Measurements from ENCODE around the gene KLHL5.

DNA sequence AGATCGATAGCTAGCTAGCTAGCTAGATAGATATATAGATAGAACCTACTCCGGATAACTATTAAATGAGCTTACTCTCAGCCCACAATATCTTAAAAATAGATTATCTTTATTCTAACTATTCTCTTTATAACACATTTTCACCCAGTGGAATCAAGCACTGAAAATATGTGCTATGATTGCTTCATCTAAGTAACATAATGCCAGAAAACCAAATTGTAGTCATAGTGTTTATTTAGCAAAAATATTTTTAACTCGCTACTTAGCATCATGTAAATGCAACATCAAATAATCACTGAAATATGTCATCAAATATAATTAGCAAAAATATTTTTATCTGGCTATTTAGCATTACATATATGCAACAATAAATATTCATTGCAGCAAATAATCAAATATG, 31.3 kb upstream of the KLHL5 start:
- TF ChIP-seq, protein P1, sequence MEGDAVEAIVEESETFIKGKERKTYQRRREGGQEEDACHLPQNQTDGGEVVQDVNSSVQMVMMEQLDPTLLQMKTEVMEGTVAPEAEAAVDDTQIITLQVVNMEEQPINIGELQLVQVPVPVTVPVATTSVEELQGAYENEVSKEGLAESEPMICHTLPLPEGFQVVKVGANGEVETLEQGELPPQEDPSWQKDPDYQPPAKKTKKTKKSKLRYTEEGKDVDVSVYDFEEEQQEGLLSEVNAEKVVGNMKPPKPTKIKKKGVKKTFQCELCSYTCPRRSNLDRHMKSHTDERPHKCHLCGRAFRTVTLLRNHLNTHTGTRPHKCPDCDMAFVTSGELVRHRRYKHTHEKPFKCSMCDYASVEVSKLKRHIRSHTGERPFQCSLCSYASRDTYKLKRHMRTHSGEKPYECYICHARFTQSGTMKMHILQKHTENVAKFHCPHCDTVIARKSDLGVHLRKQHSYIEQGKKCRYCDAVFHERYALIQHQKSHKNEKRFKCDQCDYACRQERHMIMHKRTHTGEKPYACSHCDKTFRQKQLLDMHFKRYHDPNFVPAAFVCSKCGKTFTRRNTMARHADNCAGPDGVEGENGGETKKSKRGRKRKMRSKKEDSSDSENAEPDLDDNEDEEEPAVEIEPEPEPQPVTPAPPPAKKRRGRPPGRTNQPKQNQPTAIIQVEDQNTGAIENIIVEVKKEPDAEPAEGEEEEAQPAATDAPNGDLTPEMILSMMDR (IDR thresholded peaks at IDR 0.05; ENCODE audit: low read depth, low read length) = no peak
- TF ChIP-seq POLR2A (IDR thresholded peaks at IDR 0.05; ENCODE audit: extremely low read depth, insufficient read length) (no peak), MYC (IDR thresholded peaks at IDR 0.05; ENCODE audit: low read depth, low read length) (no peak)
- TF ChIP-seq, protein P2, sequence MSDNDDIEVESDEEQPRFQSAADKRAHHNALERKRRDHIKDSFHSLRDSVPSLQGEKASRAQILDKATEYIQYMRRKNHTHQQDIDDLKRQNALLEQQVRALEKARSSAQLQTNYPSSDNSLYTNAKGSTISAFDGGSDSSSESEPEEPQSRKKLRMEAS (IDR thresholded peaks at IDR 0.05; ENCODE audit: low read depth, low read length) = no peak
